ENCODE results near the gene ZRSR2.
"Not testable (repeated sequence)": the region's sequence is repeated elsewhere in the genome, so short reads cannot be mapped to it uniquely, and the experiment has no call there.

DNA sequence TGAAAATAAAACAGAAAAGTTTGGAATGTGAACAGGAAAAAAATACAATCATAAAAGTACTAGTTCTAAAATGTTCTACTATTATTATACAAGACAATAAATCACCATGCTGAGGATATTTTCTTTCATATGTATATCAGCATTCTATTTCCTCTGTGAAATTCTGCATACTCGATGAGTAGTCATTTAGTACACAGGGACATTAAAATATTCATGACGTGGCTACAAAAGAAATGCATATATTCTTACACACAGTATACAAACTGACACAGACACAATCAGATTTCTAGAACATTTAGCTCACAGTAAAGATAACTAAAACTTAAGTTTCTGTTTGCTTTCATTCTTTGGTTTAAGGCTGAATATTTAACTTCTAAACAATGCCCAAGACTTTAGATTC, 41.1 kb downstream of the ZRSR2 start:
- not testable (repeated sequence) for TF ChIP-seq POLR2AphosphoS5 (IDR thresholded peaks at IDR 0.05; ENCODE audit: low read depth, low read length)
- TF ChIP-seq, protein P1, sequence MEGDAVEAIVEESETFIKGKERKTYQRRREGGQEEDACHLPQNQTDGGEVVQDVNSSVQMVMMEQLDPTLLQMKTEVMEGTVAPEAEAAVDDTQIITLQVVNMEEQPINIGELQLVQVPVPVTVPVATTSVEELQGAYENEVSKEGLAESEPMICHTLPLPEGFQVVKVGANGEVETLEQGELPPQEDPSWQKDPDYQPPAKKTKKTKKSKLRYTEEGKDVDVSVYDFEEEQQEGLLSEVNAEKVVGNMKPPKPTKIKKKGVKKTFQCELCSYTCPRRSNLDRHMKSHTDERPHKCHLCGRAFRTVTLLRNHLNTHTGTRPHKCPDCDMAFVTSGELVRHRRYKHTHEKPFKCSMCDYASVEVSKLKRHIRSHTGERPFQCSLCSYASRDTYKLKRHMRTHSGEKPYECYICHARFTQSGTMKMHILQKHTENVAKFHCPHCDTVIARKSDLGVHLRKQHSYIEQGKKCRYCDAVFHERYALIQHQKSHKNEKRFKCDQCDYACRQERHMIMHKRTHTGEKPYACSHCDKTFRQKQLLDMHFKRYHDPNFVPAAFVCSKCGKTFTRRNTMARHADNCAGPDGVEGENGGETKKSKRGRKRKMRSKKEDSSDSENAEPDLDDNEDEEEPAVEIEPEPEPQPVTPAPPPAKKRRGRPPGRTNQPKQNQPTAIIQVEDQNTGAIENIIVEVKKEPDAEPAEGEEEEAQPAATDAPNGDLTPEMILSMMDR (IDR thresholded peaks at IDR 0.05): not testable (repeated sequence)
